ENCODE measurements around the gene ZNF484. TPM values are rescaled to one million over a fixed set of nuclear protein-coding genes. Genes with fewer than 3 reads are reported as not detected.
"Not testable (repeated sequence)": the region's sequence is repeated elsewhere in the genome, so short reads cannot be mapped to it uniquely, and the experiment has no call there.

Gene ZNF484
- total and polyA plus RNA-seq, 2 experiments from 2014 or later, result 3.4 to 10.5 TPM

DNA sequence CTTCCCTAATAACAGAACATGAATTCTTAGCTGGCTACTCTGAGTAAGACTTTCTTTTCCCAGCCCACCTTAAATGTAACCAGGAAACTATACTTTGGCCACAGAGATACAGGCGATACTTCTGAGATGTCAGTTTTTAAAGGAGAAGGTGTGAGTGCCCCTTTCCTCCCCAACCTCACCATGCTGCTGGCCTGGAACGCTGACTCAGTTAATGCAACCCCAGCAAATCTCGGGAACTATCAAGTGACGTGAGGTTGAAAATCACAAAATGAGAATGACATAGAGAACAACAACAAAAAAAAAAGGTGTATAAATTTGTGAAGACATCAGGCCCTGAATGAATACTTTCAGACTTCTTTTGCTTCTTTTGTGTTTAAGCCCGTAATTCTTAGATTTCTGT is 13.7 kb downstream of the ZNF484 start:
- Histone ChIP-seq H3K4me3 (no peak overlapping the region), H3K9me3 (ENCODE audit: low read depth) (no peaks in the 10 kb centered on the region), H3K36me3 (peaks cover 6% of the 10 kb centered on the region), H3K27ac (no peak overlapping the region), H3K4me1 (ENCODE audit: low read depth) (no peaks in the 10 kb centered on the region), H3K27me3 (no peaks in the 10 kb centered on the region)
- TF ChIP-seq, protein P1, sequence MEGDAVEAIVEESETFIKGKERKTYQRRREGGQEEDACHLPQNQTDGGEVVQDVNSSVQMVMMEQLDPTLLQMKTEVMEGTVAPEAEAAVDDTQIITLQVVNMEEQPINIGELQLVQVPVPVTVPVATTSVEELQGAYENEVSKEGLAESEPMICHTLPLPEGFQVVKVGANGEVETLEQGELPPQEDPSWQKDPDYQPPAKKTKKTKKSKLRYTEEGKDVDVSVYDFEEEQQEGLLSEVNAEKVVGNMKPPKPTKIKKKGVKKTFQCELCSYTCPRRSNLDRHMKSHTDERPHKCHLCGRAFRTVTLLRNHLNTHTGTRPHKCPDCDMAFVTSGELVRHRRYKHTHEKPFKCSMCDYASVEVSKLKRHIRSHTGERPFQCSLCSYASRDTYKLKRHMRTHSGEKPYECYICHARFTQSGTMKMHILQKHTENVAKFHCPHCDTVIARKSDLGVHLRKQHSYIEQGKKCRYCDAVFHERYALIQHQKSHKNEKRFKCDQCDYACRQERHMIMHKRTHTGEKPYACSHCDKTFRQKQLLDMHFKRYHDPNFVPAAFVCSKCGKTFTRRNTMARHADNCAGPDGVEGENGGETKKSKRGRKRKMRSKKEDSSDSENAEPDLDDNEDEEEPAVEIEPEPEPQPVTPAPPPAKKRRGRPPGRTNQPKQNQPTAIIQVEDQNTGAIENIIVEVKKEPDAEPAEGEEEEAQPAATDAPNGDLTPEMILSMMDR (IDR thresholded peaks at IDR 0.05; ENCODE audit: low read depth, low read length), result no peak
- no peak for DNase-seq (ENCODE audit: low read depth in 1 of 2, low spot score in 1 of 2)

GRCh38 chr9:92860867-92861266 is 17.0 kb downstream of the ZNF484 start:
- TF ChIP-seq, protein P1 (IDR thresholded peaks at IDR 0.05; ENCODE audit: low read depth, low read length), result no peak
- H3K27me3 ChIP-seq, result no peaks in the 10 kb centered on the region
- no peaks in the 10 kb centered on the region for H3K9me3 ChIP-seq (ENCODE audit: low read depth)
- no peaks in the 10 kb centered on the region for H3K4me1 ChIP-seq (ENCODE audit: low read depth)
- H3K36me3 ChIP-seq, result peaks cover 4% of the 10 kb centered on the region
- DNase-seq (ENCODE audit: low read depth in 1 of 2, low spot score in 1 of 2), result no peak
- H3K27ac ChIP-seq, result no peak overlapping the region
- no peak overlapping the region for H3K4me3 ChIP-seq

DNA sequence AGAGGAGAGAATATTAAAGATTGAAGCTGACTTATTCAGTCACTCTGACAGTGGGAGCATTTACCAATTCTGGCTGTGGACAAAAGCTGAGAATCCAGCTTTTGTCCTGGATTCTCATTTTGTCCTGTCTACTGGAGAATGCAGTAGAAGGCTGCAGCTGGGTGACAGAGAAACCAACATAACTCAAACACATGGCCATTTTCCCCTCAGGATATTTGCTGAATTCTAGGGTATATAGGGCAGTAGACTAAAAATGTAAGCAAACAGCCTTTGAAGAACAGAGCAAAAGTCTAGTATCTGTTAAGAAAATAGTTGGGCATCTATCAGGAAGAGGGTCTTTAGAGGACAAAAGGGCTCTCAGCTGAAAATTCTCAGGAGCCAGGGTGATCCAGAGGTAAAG is 20.6 kb downstream of the ZNF484 start:
- TF ChIP-seq, protein P1 (IDR thresholded peaks at IDR 0.05; ENCODE audit: low read depth, low read length), result no peak
- no peaks in the 10 kb centered on the region for H3K27me3 ChIP-seq
- peaks cover 21% of the 10 kb centered on the region for H3K36me3 ChIP-seq
- H3K27ac ChIP-seq, result no peak overlapping the region
- DNase-seq (ENCODE audit: low read depth in 1 of 2, low spot score in 1 of 2), result no peak
- H3K4me1 ChIP-seq (ENCODE audit: low read depth), result no peaks in the 10 kb centered on the region
- no peaks in the 10 kb centered on the region for H3K9me3 ChIP-seq (ENCODE audit: low read depth)
- no peak overlapping the region for H3K4me3 ChIP-seq

DNA sequence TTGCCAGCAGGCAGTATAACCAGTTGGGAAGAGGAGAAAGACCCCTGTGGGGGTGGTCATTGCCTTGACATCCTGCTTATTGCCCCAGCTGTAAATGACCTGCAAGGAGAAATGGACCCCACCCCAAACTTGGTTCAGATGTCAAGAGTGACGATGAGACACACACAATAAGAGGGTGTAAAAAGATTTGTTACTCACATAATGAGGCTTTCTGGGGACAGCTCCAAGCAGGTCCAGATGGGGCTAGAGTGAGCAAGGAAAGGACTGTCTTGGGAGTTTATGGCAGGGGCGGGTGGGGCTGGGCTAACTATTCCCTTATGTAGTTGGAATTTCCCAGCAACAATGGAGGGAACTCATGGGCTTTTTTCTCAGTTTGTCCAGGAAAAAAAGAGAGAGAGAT is 24.1 kb downstream of the ZNF484 start:
- Histone ChIP-seq H3K27ac (no peak overlapping the region), H3K4me3 (no peak overlapping the region), H3K9me3 (ENCODE audit: low read depth) (no peaks in the 10 kb centered on the region), H3K36me3 (peaks cover 23% of the 10 kb centered on the region), H3K27me3 (no peaks in the 10 kb centered on the region), H3K4me1 (ENCODE audit: low read depth) (no peaks in the 10 kb centered on the region)
- DNase-seq (ENCODE audit: low read depth in 1 of 2, low spot score in 1 of 2), result no peak
- TF ChIP-seq, protein P1 (IDR thresholded peaks at IDR 0.05; ENCODE audit: low read depth, low read length), result no peak

- no peak for DNase-seq (ENCODE audit: low read depth in 1 of 2, low spot score in 1 of 2)
- no peak overlapping the region for H3K27ac ChIP-seq
- TF ChIP-seq, protein P1 (IDR thresholded peaks at IDR 0.05; ENCODE audit: low read depth, low read length), result no peak
- no peak overlapping the region for H3K4me3 ChIP-seq
- no peaks in the 10 kb centered on the region for H3K27me3 ChIP-seq
- H3K36me3 ChIP-seq, result peaks cover 41% of the 10 kb centered on the region
- H3K4me1 ChIP-seq (ENCODE audit: low read depth), result no peaks in the 10 kb centered on the region
- H3K9me3 ChIP-seq (ENCODE audit: low read depth), result no peaks in the 10 kb centered on the region
Observed at GRCh38 chr9:92850898-92851297, 26.9 kb downstream of the ZNF484 start.

DNA sequence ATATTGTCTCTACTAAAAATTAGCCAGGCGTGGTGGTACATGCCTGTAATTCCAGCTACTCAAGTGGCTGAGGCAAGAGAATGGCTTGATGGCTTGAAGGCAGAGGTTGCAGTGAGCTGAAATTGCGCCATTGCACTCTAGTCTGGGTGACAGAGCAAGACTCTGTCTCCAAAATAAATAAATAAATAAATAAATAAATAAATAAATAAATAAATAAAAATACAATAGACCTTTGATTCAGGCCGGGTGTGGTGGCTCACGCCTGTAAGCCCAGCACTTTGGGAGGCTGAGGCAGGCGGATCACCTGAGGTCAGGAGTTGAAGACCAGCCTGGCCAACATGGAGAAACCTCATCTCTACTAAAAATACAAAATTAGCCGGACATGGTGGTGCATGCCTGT is 29.1 kb downstream of the ZNF484 start:
- not testable (repeated sequence) for DNase-seq (ENCODE audit: low read depth in 1 of 2, low spot score in 1 of 2); H3K9me3 ChIP-seq (ENCODE audit: low read depth)

More for the DNA sequence above, 29.1 kb downstream of the ZNF484 start:
- not testable (repeated sequence) for H3K27me3 ChIP-seq; H3K4me3 ChIP-seq; H3K4me1 ChIP-seq (ENCODE audit: low read depth); H3K27ac ChIP-seq
- peaks cover 35% of the 10 kb centered on the region for H3K36me3 ChIP-seq
